Endothelial cell of umbilical vein (primary cell): ENCODE data around the gene CYP2A7. TPM values are rescaled to one million over a fixed set of nuclear protein-coding genes. Genes with fewer than 3 reads are reported as not detected.
"Not testable (repeated sequence)": the region's sequence is repeated elsewhere in the genome, so short reads cannot be mapped to it uniquely, and the experiment has no call there.

Experiments
- BruUV-seq: library from RNA; stranded (reverse); fragments of 400-500 nt; replicated peaks from 2 replicates; lab custom pipeline; 2021; lab: Mats Ljungman, UMichigan
- CTCF ChIA-PET: fragments of 300-600, 350-600 bp; sonication (Branson Sonifier 250); formaldehyde crosslinking; loops from one replicate; lab custom pipeline; 2021; ENCODE audit warnings: antibody characterized with exemption, inconsistent platforms; lab: Charles Lee
- POLR2A ChIA-PET: fragments of 300-600, 350-600 bp; sonication (Branson Sonifier 250); formaldehyde crosslinking; loops from one replicate; lab custom pipeline; 2021; ENCODE audit warnings: antibody characterized with exemption, inconsistent platforms; lab: Charles Lee
- DNase-seq: peaks from one replicate; pipeline ENCODE4 v3.0.0-alpha.2; 2011; ENCODE audit warnings: low read depth, low spot score
- FAIRE-seq: peaks from 2 replicates; lab custom pipeline; 2011; peaks lifted over from hg19 to GRCh38; lab: Jason Lieb, UNC
- H2AFZ ChIP-seq: 2 replicates; pipeline ENCODE4 v1.6.0; 2012; ENCODE audit warnings: low read depth, low read length, control low read depth, inconsistent platforms
- H3K27ac ChIP-seq: 2 replicates; pipeline ENCODE4 v1.5.1; 2011; ENCODE audit warnings: low read depth, mild to moderate bottlenecking, control low read depth, low read length, moderate library complexity; ENCODE audit not compliant: insufficient read depth
- H3K27me3 ChIP-seq, 2 experiments: 2 replicates each; pipeline versions ENCODE4 v1.6.0 to v1.6.1; 2011; ENCODE audit warnings: low read length in 2 of 2, mixed read lengths in 1 of 2; ENCODE audit not compliant: control insufficient read depth in 2 of 2, insufficient read depth in 2 of 2
- H3K36me3 ChIP-seq, 2 experiments: 2 replicates in 1 of 2; 3 replicates in 1 of 2; pipeline ENCODE4 v1.5.1; 2011; ENCODE audit warnings: low read length in 2 of 2, mild to moderate bottlenecking in 1 of 2, moderate library complexity in 1 of 2; ENCODE audit not compliant: control insufficient read depth in 2 of 2, insufficient read depth in 2 of 2; ENCODE audit errors: extremely low read depth in 1 of 2
- H3K4me1 ChIP-seq: 3 replicates; pipeline ENCODE4 v1.5.1; 2011; ENCODE audit warnings: mild to moderate bottlenecking, low read length; ENCODE audit not compliant: control insufficient read depth, insufficient read depth; ENCODE audit errors: extremely low read depth
- H3K4me2 ChIP-seq: 2 replicates; pipeline ENCODE4 v1.6.1; 2011; ENCODE audit warnings: low read length, control low read depth, mixed read lengths; ENCODE audit not compliant: insufficient read depth
- H3K4me3 ChIP-seq, 3 experiments: fragments of 200-600 bp in 1 of 3; sonication (generic), shearing (Covaris generic) in 1 of 3; replicated peaks in 1 of 3; 2 replicates each; pipeline ENCODE4 v1.5.1; 2011 to 2016; ENCODE audit warnings: control low read depth in 3 of 3, low read length in 3 of 3, mild to moderate bottlenecking in 2 of 3, inconsistent platforms in 1 of 3, low read depth in 1 of 3, moderate library complexity in 1 of 3; ENCODE audit not compliant: insufficient read depth in 1 of 3
- H3K79me2 ChIP-seq: 2 replicates; pipeline ENCODE4 v1.6.0; 2012; ENCODE audit warnings: low read length, inconsistent platforms; ENCODE audit not compliant: control insufficient read depth, insufficient read depth
- H3K9ac ChIP-seq: replicated peaks from 2 replicates; pipeline ENCODE3; 2011; ENCODE audit warnings: low read length, control low read depth; ENCODE audit not compliant: insufficient read depth; ENCODE audit errors: extremely low read depth
- H3K9me1 ChIP-seq: replicated peaks from 3 replicates; pipeline ENCODE4 v1.6.0; 2011; ENCODE audit warnings: mild to moderate bottlenecking, low read length; ENCODE audit not compliant: control insufficient read depth, insufficient read depth; ENCODE audit errors: extremely low read depth
- H3K9me3 ChIP-seq: replicated peaks from 2 replicates; pipeline ENCODE4 v1.5.1; 2012; ENCODE audit warnings: low read length, inconsistent platforms; ENCODE audit not compliant: control insufficient read depth, insufficient read depth
- H4K20me1 ChIP-seq: replicated peaks from 2 replicates; pipeline ENCODE3; 2011; ENCODE audit warnings: mild to moderate bottlenecking, low read length; ENCODE audit not compliant: control insufficient read depth, insufficient read depth; ENCODE audit errors: extremely low read depth
- EZH2 ChIP-seq: IDR thresholded peaks from 2 replicates; pipeline ENCODE4 v1.6.1; 2012; ENCODE audit warnings: borderline replicate concordance, low read depth, mild to moderate bottlenecking, moderate library complexity, low read length, inconsistent platforms; ENCODE audit not compliant: severe bottlenecking
- FOS ChIP-seq: IDR thresholded peaks from 2 replicates; pipeline ENCODE4 v1.6.1; 2011; ENCODE audit warnings: mild to moderate bottlenecking, low read length, moderate library complexity, borderline replicate concordance; ENCODE audit not compliant: insufficient read depth
- GATA2 ChIP-seq: IDR thresholded peaks from 2 replicates; pipeline ENCODE4 v1.7.0; 2011; ENCODE audit warnings: low read depth, mild to moderate bottlenecking, moderate library complexity, mixed read lengths, low read length; ENCODE audit not compliant: insufficient read length, insufficient read depth
- JUN ChIP-seq: IDR thresholded peaks from 2 replicates; pipeline ENCODE4 v1.6.1; 2011; ENCODE audit warnings: borderline replicate concordance, low read depth; ENCODE audit not compliant: insufficient read length, insufficient read depth
- MYC ChIP-seq: IDR thresholded peaks from one replicate; pipeline ENCODE4 v1.6.1; 2011; ENCODE audit warnings: mild to moderate bottlenecking, low read depth, low read length
- POLR2AphosphoS5 ChIP-seq: IDR thresholded peaks from 2 replicates; pipeline ENCODE4 v1.6.1; 2012; ENCODE audit warnings: low read depth, mild to moderate bottlenecking, control low read depth, low read length, moderate library complexity; ENCODE audit not compliant: insufficient read depth
- dilution Hi-C: fragments of 300-500 bp; cut with MboI; formaldehyde crosslinking; loops from one replicate; pipeline ENCODE4 v1.15.0; 2019; ENCODE audit warnings: low sequenced_read_pairs; ENCODE audit not compliant: extremely low pct_ligation_motif_present
- intact Hi-C: fragments of 100-400 bp; cut with micrococcal nuclease; formaldehyde crosslinking; loops from one replicate; pipeline ENCODE4 v1.10.0; 2022
- polyA plus RNA-seq, 4 experiments: library from polyadenylated mRNA; depleted of rRNA in 3 of 4; stranded (reverse) in 3 of 4; unstranded in 1 of 4; fragments of >200 nt; gene quantifications; 2 replicates each; pipeline versions ENCODE4 v1.2.1 to v1.2.3, GENCODE V29; 2011 to 2012; ENCODE audit warnings: missing spikeins in 1 of 4
- total RNA-seq: library from RNA; stranded (reverse); gene quantifications from 2 replicates; pipeline ENCODE4 v1.2.3, GENCODE V29; 2021
- TF ChIP-seq, protein P1 (sequence below): IDR thresholded peaks from 2 replicates; pipeline ENCODE4 v1.6.1; 2011; ENCODE audit not compliant: insufficient read depth, insufficient read length
- TF ChIP-seq, protein P2 (sequence below), 2 donors: IDR thresholded peaks; 1 replicate in 1 of 2; 2 replicates in 1 of 2; pipeline ENCODE4 v1.5.1; 2011; ENCODE audit warnings: low read length in 2 of 2, mild to moderate bottlenecking in 2 of 2, moderate library complexity in 2 of 2, control low read depth in 1 of 2, inconsistent platforms in 1 of 2, low read depth in 1 of 2; ENCODE audit not compliant: insufficient read depth in 1 of 2; ENCODE audit errors: extremely low read depth in 1 of 2

Gene CYP2A7
- total and polyA plus RNA-seq, 2 donors (not counting 3 experiments of a cell fraction or from before 2014, with no cell fraction given): not detected

DNA sequence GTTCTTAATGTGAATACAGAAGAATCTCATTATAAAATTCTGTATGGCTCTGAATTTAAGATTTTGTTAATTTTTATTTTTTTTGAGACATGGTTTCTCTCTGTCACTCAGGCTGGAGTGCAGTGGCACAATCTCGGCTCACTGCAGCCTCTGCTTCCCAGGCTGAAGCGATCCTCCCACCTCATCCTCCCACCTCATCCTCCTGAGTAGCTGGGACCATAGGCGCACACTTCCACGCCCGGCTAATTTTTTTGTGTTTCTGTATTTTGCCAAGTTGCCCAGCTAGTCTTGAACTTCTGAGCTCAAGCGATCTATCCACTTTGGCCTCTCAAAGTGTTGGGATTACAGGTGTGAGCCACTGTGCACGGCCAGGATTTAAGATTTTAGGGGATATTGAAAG is 14.3 kb downstream of the CYP2A7 start:
- no TSS peak for BruUV-seq
- dilution Hi-C loops (no loop called here), intact Hi-C loops (no loop called here)
- no peaks in the 10 kb centered on the region for H3K9me1 ChIP-seq
- no peaks in the 10 kb centered on the region for H3K9me3 ChIP-seq
- no peak overlapping the region for H3K4me3 ChIP-seq
- H3K79me2 ChIP-seq: no peaks in the 10 kb centered on the region
- DNase-seq (no peak), FAIRE-seq (no peak)
- H3K36me3 ChIP-seq: no peaks in the 10 kb centered on the region
- ChIA-PET POLR2A (no interaction called here), CTCF (no interaction called here)
- H3K27me3 ChIP-seq: peaks cover 0 to 2% of the 10 kb centered on the region in 2 experiments
- TF ChIP-seq, protein P1, sequence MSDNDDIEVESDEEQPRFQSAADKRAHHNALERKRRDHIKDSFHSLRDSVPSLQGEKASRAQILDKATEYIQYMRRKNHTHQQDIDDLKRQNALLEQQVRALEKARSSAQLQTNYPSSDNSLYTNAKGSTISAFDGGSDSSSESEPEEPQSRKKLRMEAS: no peak
- TF ChIP-seq GATA2: no peak
- no peak for TF ChIP-seq MYC
- no peak for TF ChIP-seq EZH2
- TF ChIP-seq, protein P2, sequence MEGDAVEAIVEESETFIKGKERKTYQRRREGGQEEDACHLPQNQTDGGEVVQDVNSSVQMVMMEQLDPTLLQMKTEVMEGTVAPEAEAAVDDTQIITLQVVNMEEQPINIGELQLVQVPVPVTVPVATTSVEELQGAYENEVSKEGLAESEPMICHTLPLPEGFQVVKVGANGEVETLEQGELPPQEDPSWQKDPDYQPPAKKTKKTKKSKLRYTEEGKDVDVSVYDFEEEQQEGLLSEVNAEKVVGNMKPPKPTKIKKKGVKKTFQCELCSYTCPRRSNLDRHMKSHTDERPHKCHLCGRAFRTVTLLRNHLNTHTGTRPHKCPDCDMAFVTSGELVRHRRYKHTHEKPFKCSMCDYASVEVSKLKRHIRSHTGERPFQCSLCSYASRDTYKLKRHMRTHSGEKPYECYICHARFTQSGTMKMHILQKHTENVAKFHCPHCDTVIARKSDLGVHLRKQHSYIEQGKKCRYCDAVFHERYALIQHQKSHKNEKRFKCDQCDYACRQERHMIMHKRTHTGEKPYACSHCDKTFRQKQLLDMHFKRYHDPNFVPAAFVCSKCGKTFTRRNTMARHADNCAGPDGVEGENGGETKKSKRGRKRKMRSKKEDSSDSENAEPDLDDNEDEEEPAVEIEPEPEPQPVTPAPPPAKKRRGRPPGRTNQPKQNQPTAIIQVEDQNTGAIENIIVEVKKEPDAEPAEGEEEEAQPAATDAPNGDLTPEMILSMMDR (IDR thresholded peaks at IDR 0.05; ENCODE audit: extremely low read depth in 1 of 2, insufficient read depth in 1 of 2, low read depth in 1 of 2, low read length in 2 of 2): no peak
- no peak for TF ChIP-seq JUN
- no peak for TF ChIP-seq POLR2AphosphoS5
- no peak for TF ChIP-seq FOS
- no peak overlapping the region for H2AFZ ChIP-seq
- no peaks in the 10 kb centered on the region for H3K4me1 ChIP-seq
- H3K4me2 ChIP-seq: no peak overlapping the region
- no peaks in the 10 kb centered on the region for H4K20me1 ChIP-seq
- no peak overlapping the region for H3K27ac ChIP-seq
- no peak overlapping the region for H3K9ac ChIP-seq

DNA sequence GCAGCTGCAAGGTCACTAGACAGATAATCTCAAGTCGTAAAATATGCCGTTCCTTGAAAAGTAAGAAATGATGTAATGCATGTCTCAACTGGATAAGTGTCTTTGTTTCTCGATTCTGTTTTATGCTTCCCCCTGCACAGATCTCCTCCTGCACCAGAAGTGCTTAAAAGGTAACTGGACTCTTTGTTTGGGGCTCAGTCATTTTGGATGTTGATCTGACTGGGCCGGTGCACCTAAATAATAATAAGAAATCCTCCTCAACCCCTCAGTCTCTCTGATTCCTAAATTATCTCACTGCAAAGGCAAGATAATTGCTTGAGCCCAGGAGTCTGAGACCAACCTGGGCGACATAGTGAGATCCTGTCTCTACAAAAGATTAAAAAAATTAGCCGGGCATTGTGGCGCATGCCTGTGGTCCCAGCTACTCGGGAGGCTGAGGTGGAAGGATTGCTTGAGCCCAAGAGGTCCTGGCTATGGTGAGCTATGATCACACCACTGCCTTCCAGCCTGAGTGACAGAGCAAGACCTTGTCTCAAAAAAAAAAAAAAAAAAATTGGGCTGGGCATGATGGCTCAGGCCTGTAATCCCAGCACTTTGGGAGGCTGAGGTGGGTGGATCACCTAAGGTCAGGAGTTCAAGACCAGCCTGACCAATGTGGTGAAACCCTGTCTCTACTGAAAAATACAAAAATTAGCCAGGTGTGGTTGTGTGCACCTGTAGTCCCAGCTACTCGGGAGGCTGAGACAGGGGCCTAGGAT is 17.1 kb downstream of the CYP2A7 start:
- H3K9me3 ChIP-seq, H3K9ac ChIP-seq, BruUV-seq, H3K4me2 ChIP-seq, H3K36me3 ChIP-seq, H4K20me1 ChIP-seq, dilution Hi-C loops, H3K4me3 ChIP-seq, H3K4me1 ChIP-seq, DNase-seq, H3K27me3 ChIP-seq, POLR2A ChIA-PET, intact Hi-C loops, H3K27ac ChIP-seq, H3K9me1 ChIP-seq, H3K79me2 ChIP-seq, H2AFZ ChIP-seq: not testable (repeated sequence)
- peak; percentile 4 for FAIRE-seq
- CTCF ChIA-PET: interaction anchor here (0.6 kb wide), 2 partner anchors 8 to 27 kb away, joined by 3 read pairs; no protein-coding TSS in a partner anchor
